ENCODE results near the gene TMCC3.

The TMCC3 gene

DNA sequence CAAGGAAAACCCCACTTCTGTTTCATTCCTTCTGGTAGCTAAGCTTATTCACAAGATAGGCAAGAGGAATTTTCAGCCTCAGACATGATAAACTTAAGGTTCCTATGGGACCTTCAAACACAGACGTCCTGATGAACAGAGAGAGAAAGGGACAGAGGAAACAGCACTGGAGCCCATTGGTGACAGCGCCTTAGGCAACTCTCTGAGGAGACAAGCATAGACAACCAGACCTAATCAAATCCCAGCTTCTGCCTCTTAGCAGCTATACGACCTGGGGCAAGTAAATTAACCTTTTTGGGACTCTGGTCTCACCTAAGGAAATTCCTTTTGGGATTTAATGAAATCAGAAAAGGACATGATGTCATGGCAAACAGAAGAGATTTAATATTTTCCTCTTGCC is 33.3 kb downstream of the TMCC3 start:
- TF ChIP-seq, protein P1, sequence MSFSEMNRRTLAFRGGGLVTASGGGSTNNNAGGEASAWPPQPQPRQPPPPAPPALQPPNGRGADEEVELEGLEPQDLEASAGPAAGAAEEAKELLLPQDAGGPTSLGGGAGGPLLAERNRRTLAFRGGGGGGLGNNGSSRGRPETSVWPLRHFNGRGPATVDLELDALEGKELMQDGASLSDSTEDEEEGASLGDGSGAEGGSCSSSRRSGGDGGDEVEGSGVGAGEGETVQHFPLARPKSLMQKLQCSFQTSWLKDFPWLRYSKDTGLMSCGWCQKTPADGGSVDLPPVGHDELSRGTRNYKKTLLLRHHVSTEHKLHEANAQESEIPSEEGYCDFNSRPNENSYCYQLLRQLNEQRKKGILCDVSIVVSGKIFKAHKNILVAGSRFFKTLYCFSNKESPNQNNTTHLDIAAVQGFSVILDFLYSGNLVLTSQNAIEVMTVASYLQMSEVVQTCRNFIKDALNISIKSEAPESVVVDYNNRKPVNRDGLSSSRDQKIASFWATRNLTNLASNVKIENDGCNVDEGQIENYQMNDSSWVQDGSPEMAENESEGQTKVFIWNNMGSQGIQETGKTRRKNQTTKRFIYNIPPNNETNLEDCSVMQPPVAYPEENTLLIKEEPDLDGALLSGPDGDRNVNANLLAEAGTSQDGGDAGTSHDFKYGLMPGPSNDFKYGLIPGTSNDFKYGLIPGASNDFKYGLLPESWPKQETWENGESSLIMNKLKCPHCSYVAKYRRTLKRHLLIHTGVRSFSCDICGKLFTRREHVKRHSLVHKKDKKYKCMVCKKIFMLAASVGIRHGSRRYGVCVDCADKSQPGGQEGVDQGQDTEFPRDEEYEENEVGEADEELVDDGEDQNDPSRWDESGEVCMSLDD (tag by site-specific recombination; IDR thresholded peaks at IDR 0.05), result no peak
- TF ChIP-seq, protein P2, sequence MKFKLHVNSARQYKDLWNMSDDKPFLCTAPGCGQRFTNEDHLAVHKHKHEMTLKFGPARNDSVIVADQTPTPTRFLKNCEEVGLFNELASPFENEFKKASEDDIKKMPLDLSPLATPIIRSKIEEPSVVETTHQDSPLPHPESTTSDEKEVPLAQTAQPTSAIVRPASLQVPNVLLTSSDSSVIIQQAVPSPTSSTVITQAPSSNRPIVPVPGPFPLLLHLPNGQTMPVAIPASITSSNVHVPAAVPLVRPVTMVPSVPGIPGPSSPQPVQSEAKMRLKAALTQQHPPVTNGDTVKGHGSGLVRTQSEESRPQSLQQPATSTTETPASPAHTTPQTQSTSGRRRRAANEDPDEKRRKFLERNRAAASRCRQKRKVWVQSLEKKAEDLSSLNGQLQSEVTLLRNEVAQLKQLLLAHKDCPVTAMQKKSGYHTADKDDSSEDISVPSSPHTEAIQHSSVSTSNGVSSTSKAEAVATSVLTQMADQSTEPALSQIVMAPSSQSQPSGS (tag by site-specific recombination; IDR thresholded peaks at IDR 0.05; ENCODE audit: low read depth), result peak; percentile 58
- H3K9me3 ChIP-seq (ENCODE audit: control insufficient read depth, insufficient read depth, low read depth, low read length), result no peaks in the 10 kb centered on the region
- H3K36me3 ChIP-seq (ENCODE audit: control insufficient read depth in 2 of 2, insufficient read depth in 1 of 2, low read length in 2 of 2), result no peaks in the 10 kb centered on the region
- ChIA-PET POLR2A (no interaction called here), CTCF (interaction anchor here (0.7 kb wide), 2 partner anchors 46 to 439 kb away, joined by 3 to 4 read pairs; no protein-coding TSS in a partner anchor)
- no peak overlapping the region; the same call in 1 of the 2 replicates for H3K27ac ChIP-seq (ENCODE audit: extremely low read depth, low read depth, low read length)
- H3K4me3 ChIP-seq (ENCODE audit: low read depth, low read length), result no peak overlapping the region
- H3K4me1 ChIP-seq (ENCODE audit: control insufficient read depth, insufficient read depth, low read length), result peaks cover 44% of the 10 kb centered on the region

- peak overlapping the region; percentile 69 for H3K27ac ChIP-seq (ENCODE audit: extremely low read depth, low read depth, low read length)
- H3K4me3 ChIP-seq (ENCODE audit: low read depth, low read length), result no peak overlapping the region
- H3K9me3 ChIP-seq (ENCODE audit: control insufficient read depth, insufficient read depth, low read depth, low read length), result no peaks in the 10 kb centered on the region
- no peaks in the 10 kb centered on the region for H3K36me3 ChIP-seq (ENCODE audit: control insufficient read depth in 2 of 2, insufficient read depth in 1 of 2, low read length in 2 of 2)
- H3K4me1 ChIP-seq (ENCODE audit: control insufficient read depth, insufficient read depth, low read length), result peaks cover 36% of the 10 kb centered on the region
- POLR2A ChIA-PET, result no interaction called here
- CTCF ChIA-PET, result interaction anchor here (0.7 kb wide), 1 partner anchor 440 kb away, joined by 4 read pairs; no protein-coding TSS in a partner anchor
- TF ChIP-seq GLIS1 (tag by site-specific recombination; IDR thresholded peaks at IDR 0.05), result peak; percentile 84
- no peak for TF ChIP-seq ZBTB7A (tag by site-specific recombination; IDR thresholded peaks at IDR 0.05; ENCODE audit: low read depth)
- TF ChIP-seq ZBTB48 (tag by site-specific recombination; IDR thresholded peaks at IDR 0.05), result no peak
- TF ChIP-seq ZNF513 (tag by site-specific recombination; IDR thresholded peaks at IDR 0.05), result no peak
- TF ChIP-seq, protein P3, sequence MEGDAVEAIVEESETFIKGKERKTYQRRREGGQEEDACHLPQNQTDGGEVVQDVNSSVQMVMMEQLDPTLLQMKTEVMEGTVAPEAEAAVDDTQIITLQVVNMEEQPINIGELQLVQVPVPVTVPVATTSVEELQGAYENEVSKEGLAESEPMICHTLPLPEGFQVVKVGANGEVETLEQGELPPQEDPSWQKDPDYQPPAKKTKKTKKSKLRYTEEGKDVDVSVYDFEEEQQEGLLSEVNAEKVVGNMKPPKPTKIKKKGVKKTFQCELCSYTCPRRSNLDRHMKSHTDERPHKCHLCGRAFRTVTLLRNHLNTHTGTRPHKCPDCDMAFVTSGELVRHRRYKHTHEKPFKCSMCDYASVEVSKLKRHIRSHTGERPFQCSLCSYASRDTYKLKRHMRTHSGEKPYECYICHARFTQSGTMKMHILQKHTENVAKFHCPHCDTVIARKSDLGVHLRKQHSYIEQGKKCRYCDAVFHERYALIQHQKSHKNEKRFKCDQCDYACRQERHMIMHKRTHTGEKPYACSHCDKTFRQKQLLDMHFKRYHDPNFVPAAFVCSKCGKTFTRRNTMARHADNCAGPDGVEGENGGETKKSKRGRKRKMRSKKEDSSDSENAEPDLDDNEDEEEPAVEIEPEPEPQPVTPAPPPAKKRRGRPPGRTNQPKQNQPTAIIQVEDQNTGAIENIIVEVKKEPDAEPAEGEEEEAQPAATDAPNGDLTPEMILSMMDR (tag by site-specific recombination; IDR thresholded peaks at IDR 0.05), result peak; percentile 70
- no peak for TF ChIP-seq ZNF239 (tag by site-specific recombination; IDR thresholded peaks at IDR 0.05)
- TF ChIP-seq SETDB1 (IDR thresholded peaks at IDR 0.05; ENCODE audit: insufficient read length, low read length), result no peak
- TF ChIP-seq, protein P4, sequence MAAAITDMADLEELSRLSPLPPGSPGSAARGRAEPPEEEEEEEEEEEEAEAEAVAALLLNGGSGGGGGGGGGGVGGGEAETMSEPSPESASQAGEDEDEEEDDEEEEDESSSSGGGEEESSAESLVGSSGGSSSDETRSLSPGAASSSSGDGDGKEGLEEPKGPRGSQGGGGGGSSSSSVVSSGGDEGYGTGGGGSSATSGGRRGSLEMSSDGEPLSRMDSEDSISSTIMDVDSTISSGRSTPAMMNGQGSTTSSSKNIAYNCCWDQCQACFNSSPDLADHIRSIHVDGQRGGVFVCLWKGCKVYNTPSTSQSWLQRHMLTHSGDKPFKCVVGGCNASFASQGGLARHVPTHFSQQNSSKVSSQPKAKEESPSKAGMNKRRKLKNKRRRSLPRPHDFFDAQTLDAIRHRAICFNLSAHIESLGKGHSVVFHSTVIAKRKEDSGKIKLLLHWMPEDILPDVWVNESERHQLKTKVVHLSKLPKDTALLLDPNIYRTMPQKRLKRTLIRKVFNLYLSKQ (tag by site-specific recombination; IDR thresholded peaks at IDR 0.05; ENCODE audit: borderline replicate concordance), result no peak
- TF ChIP-seq ZNF221 (tag by site-specific recombination; IDR thresholded peaks at IDR 0.05; ENCODE audit: borderline replicate concordance), result no peak
- TF ChIP-seq ZNF274 (IDR thresholded peaks at IDR 0.05; ENCODE audit: low read length), result no peak
- no peak for TF ChIP-seq ZNF274 (tag by site-specific recombination; IDR thresholded peaks at IDR 0.05; ENCODE audit: borderline replicate concordance)
- TF ChIP-seq, protein P5, sequence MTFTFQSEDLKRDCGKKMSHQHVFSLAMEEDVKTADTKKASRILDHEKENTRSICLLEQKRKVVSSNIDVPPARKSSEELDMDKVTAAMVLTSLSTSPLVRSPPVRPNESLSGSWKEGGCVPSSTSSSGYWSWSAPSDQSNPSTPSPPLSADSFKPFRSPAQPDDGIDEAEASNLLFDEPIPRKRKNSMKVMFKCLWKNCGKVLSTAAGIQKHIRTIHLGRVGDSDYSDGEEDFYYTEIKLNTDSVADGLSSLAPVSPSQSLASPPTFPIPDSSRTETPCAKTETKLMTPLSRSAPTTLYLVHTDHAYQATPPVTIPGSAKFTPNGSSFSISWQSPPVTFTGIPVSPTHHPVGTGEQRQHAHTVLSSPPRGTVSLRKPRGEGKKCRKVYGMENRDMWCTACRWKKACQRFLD (tag by site-specific recombination; IDR thresholded peaks at IDR 0.05), result no peak
- no peak for TF ChIP-seq KLF1 (tag by site-specific recombination; IDR thresholded peaks at IDR 0.05)
- no peak for TF ChIP-seq YY1 (tag by site-specific recombination; IDR thresholded peaks at IDR 0.05)
- no peak for TF ChIP-seq SP2 (tag by site-specific recombination; IDR thresholded peaks at IDR 0.05)
- peak; percentile 84 for TF ChIP-seq ZNF341 (tag by site-specific recombination; IDR thresholded peaks at IDR 0.05; ENCODE audit: low read depth)
- TF ChIP-seq ZNF211 (tag by site-specific recombination; IDR thresholded peaks at IDR 0.05; ENCODE audit: low read depth), result no peak
- no peak for TF ChIP-seq ZSCAN30 (tag by site-specific recombination; IDR thresholded peaks at IDR 0.05)
- TF ChIP-seq ZNF362 (tag by site-specific recombination; IDR thresholded peaks at IDR 0.05), result no peak
- no peak for TF ChIP-seq ZNF529 (tag by site-specific recombination; IDR thresholded peaks at IDR 0.05; ENCODE audit: insufficient replicate concordance)
- TF ChIP-seq, protein P6, sequence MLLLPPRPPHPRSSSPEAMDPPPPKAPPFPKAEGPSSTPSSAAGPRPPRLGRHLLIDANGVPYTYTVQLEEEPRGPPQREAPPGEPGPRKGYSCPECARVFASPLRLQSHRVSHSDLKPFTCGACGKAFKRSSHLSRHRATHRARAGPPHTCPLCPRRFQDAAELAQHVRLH (tag by site-specific recombination; IDR thresholded peaks at IDR 0.05), result no peak
Observed at GRCh38 chr12:94616203-94616729, 34.1 kb downstream of the TMCC3 start.
